Fibroblast of lung (primary cell): Measurements from ENCODE around the gene NDUFAF2. TPM values are rescaled to one million over a fixed set of nuclear protein-coding genes. Genes with fewer than 3 reads are reported as not detected.

Experiments
- DNase-seq, 2 donors: peaks; one replicate each; pipeline versions ENCODE4 v3.0.0 to v3.0.0-alpha.2; 2010; ENCODE audit warnings: low read depth in 2 of 2
- H2AFZ ChIP-seq: 2 replicates; pipeline ENCODE4 v1.5.1; 2012; ENCODE audit warnings: low read length, control low read depth, inconsistent platforms
- H3K27ac ChIP-seq: 2 replicates; pipeline ENCODE4 v1.5.1; 2011; ENCODE audit warnings: low read length, control low read depth; ENCODE audit not compliant: insufficient read depth
- H3K27me3 ChIP-seq: 2 replicates; pipeline ENCODE4 v1.5.1; 2011; ENCODE audit warnings: mild to moderate bottlenecking, low read length; ENCODE audit not compliant: control insufficient read depth, insufficient read depth
- H3K36me3 ChIP-seq: 2 replicates; pipeline ENCODE4 v1.5.1; 2011; ENCODE audit warnings: low read length; ENCODE audit not compliant: control insufficient read depth, insufficient read depth
- H3K4me1 ChIP-seq: 2 replicates; pipeline ENCODE4 v1.5.1; 2011; ENCODE audit warnings: low read length; ENCODE audit not compliant: control insufficient read depth, insufficient read depth; ENCODE audit errors: extremely low read depth
- H3K4me2 ChIP-seq: 2 replicates; pipeline ENCODE4 v1.5.1; 2011; ENCODE audit warnings: low read length, control low read depth; ENCODE audit not compliant: insufficient read depth; ENCODE audit errors: extremely low read depth
- H3K4me3 ChIP-seq, 4 experiments: fragments of 200-600 bp in 1 of 4; sonication (generic) in 1 of 4; replicated peaks in 1 of 4; 2 replicates each; pipeline ENCODE4 v1.5.1; 2011 to 2016; ENCODE audit warnings: low read length in 4 of 4, low read depth in 3 of 4, mild to moderate bottlenecking in 3 of 4, control low read depth in 2 of 4, inconsistent platforms in 1 of 4, mixed read lengths in 1 of 4; ENCODE audit not compliant: insufficient read depth in 1 of 4; ENCODE audit errors: control extremely low read depth in 1 of 4
- H3K79me2 ChIP-seq: 2 replicates; pipeline ENCODE4 v1.5.1; 2012; ENCODE audit warnings: mild to moderate bottlenecking, low read length, inconsistent platforms; ENCODE audit not compliant: control insufficient read depth, insufficient read depth
- H3K9ac ChIP-seq: 2 replicates; pipeline ENCODE4 v1.5.1; 2011; ENCODE audit warnings: mild to moderate bottlenecking, low read length, control low read depth; ENCODE audit not compliant: insufficient read depth
- H3K9me3 ChIP-seq: 2 replicates; pipeline ENCODE4 v1.5.1; 2012; ENCODE audit warnings: low read depth, low read length; ENCODE audit not compliant: control insufficient read depth, insufficient read depth
- H4K20me1 ChIP-seq: 2 replicates; pipeline ENCODE4 v1.5.1; 2011; ENCODE audit warnings: low read length; ENCODE audit not compliant: control insufficient read depth, insufficient read depth; ENCODE audit errors: extremely low read depth
- EZH2 ChIP-seq: IDR thresholded peaks from 2 replicates; pipeline ENCODE4 v1.5.1; 2012; ENCODE audit warnings: low read length, control low read depth, mild to moderate bottlenecking; ENCODE audit errors: missing control alignments
- polyA plus RNA-seq, 2 donors: library from polyadenylated mRNA; depleted of rRNA in 1 of 2; stranded (reverse) in 1 of 2; unstranded in 1 of 2; fragments of >200 nt; gene quantifications; 2 replicates each; pipeline ENCODE4 v1.2.1, GENCODE V29; 2011 to 2012; ENCODE audit warnings: missing spikeins in 1 of 2
- total RNA-seq: library from RNA; depleted of rRNA; stranded (reverse); fragments of >200 nt; gene quantifications from 2 replicates; pipeline ENCODE4 v1.2.1, GENCODE V29; 2014
- TF ChIP-seq, protein P1 (sequence below), 2 donors: IDR thresholded peaks in 1 of 2; conservative IDR thresholded peaks in 1 of 2; 1 replicate in 1 of 2; 2 replicates in 1 of 2; pipeline ENCODE4 v1.5.1; 2011 to 2012; ENCODE audit warnings: low read length in 2 of 2, control low read depth in 1 of 2, inconsistent platforms in 1 of 2, low read depth in 1 of 2, mild to moderate bottlenecking in 1 of 2

Gene NDUFAF2
- total and polyA plus RNA-seq, 2 donors (not counting 1 experiment from before 2014, with no cell fraction given): 30.9 to 53.2 TPM

DNA sequence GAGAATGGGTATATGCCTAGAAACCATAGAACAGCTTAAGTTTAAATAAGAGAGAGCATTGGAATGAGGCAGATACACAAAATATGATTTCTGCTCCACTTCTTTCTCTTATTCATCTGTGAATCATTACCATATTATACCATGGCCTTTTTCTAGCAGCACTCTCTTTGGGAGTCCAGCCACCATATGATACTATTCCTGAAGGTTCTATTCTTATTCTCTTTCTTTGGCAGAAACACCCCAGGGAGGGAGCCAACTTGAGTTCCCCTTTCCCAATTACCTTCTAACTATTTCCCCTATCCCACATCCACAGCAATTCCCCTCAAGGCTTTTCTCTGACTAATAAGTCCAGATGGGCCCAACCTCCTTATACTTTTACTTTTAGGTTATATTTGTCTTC is 55.9 kb downstream of the NDUFAF2 start:
- no peak overlapping the region for H3K27ac ChIP-seq
- peak in 1 of 2 donors; percentile 23 for DNase-seq
- H4K20me1 ChIP-seq: no peaks in the 10 kb centered on the region
- no peak overlapping the region for H3K4me2 ChIP-seq
- no peaks in the 10 kb centered on the region for H3K79me2 ChIP-seq
- H3K4me1 ChIP-seq: no peaks in the 10 kb centered on the region
- no peak overlapping the region for H3K9ac ChIP-seq
- TF ChIP-seq, protein P1, sequence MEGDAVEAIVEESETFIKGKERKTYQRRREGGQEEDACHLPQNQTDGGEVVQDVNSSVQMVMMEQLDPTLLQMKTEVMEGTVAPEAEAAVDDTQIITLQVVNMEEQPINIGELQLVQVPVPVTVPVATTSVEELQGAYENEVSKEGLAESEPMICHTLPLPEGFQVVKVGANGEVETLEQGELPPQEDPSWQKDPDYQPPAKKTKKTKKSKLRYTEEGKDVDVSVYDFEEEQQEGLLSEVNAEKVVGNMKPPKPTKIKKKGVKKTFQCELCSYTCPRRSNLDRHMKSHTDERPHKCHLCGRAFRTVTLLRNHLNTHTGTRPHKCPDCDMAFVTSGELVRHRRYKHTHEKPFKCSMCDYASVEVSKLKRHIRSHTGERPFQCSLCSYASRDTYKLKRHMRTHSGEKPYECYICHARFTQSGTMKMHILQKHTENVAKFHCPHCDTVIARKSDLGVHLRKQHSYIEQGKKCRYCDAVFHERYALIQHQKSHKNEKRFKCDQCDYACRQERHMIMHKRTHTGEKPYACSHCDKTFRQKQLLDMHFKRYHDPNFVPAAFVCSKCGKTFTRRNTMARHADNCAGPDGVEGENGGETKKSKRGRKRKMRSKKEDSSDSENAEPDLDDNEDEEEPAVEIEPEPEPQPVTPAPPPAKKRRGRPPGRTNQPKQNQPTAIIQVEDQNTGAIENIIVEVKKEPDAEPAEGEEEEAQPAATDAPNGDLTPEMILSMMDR (conservative IDR thresholded peaks at IDR 0.05 in 1 of 2, IDR thresholded peaks at IDR 0.05 in 1 of 2; ENCODE audit: low read depth in 1 of 2, low read length in 2 of 2): no peak
- no peak for TF ChIP-seq EZH2
- no peaks in the 10 kb centered on the region for H3K36me3 ChIP-seq
- H3K4me3 ChIP-seq: no peak overlapping the region
- H2AFZ ChIP-seq: no peak overlapping the region
- no peaks in the 10 kb centered on the region for H3K27me3 ChIP-seq
- H3K9me3 ChIP-seq: no peaks in the 10 kb centered on the region

DNA sequence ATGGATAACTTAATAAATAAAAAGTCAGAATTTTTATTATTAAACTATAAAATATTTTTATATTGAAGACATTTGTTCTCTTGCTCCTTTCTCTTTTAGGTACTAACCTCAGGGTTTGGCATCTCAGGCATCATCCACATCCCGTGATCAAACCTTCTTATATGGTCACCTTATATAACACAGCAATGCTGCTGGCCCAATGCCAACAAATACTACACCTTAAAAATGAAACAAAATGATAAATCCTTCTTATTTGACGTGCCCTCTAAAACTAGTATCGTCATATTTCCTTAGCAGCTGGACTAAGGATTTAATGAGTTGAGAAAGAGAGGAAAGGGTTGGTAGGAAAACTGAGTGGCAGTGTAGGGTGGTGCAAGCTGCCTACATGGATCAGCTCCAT is 56.6 kb downstream of the NDUFAF2 start:
- no peak overlapping the region for H2AFZ ChIP-seq
- H3K4me3 ChIP-seq: no peak overlapping the region
- H3K9ac ChIP-seq: no peak overlapping the region
- DNase-seq: no peak
- H3K9me3 ChIP-seq: no peaks in the 10 kb centered on the region
- H3K79me2 ChIP-seq: no peaks in the 10 kb centered on the region
- no peak overlapping the region for H3K27ac ChIP-seq
- no peak overlapping the region for H3K4me2 ChIP-seq
- no peaks in the 10 kb centered on the region for H4K20me1 ChIP-seq
- H3K4me1 ChIP-seq: no peaks in the 10 kb centered on the region
- H3K27me3 ChIP-seq: no peaks in the 10 kb centered on the region
- TF ChIP-seq EZH2: no peak
- H3K36me3 ChIP-seq: no peaks in the 10 kb centered on the region

DNA sequence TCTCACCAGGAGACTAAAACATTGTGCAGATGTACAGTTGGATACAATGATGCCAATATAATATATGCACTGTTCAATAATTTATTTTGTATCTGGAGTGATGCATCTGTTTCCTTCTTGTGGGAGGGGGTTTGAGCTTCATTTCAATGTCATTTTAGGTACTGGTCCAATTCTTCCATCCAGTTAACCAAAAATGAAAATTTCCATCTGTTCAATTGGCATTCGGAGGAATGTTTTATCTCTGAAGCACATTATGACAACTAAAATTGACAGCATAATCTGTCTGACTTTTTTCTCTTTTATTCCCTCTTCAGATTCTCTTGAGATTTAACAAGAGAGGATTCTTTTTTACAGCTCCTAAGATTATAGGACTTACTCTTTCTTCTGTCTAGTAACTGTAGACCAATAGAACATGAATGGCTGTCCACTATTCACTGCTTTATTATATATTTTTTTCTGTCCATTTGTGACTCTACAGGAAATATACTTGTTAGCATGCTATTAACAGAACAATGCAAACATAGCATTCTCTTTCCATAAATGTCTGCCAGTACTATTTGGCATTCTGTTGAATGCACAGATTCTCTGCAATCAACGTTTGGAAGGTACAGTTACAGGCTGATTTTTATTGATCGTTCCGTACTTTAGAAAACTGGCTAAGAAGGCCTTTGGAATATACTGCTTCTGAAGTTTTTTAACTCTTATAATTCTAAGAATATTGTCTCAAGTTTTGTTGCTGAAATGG is 57.8 kb downstream of the NDUFAF2 start:
- no peaks in the 10 kb centered on the region for H4K20me1 ChIP-seq
- H3K4me2 ChIP-seq: no peak overlapping the region
- TF ChIP-seq, protein P1 (conservative IDR thresholded peaks at IDR 0.05 in 1 of 2, IDR thresholded peaks at IDR 0.05 in 1 of 2; ENCODE audit: low read depth in 1 of 2, low read length in 2 of 2): no peak
- no peak for TF ChIP-seq EZH2
- H3K9me3 ChIP-seq: no peaks in the 10 kb centered on the region
- no peaks in the 10 kb centered on the region for H3K79me2 ChIP-seq
- DNase-seq: no peak
- H3K27me3 ChIP-seq: no peaks in the 10 kb centered on the region
- H3K4me3 ChIP-seq: no peak overlapping the region
- H3K27ac ChIP-seq: no peak overlapping the region
- no peak overlapping the region for H2AFZ ChIP-seq
- no peaks in the 10 kb centered on the region for H3K4me1 ChIP-seq
- no peak overlapping the region for H3K9ac ChIP-seq
- H3K36me3 ChIP-seq: no peaks in the 10 kb centered on the region
